GM18870 (cell line): ENCODE results near the gene NOP14.
"Not testable (repeated sequence)": the region's sequence is repeated elsewhere in the genome, so short reads cannot be mapped to it uniquely, and the experiment has no call there.

ENCODE experiments used
- ATAC-seq: cut with Tn5 transposase; IDR thresholded peaks from one replicate; pipeline ENCODE4 v1.9.1; 2021; ENCODE audit warnings: moderate library complexity; ENCODE audit not compliant: unreplicated experiment

Gene NOP14

GRCh38 chr4:2932951-2933565 is 30.1 kb downstream of the NOP14 start:
- ATAC-seq = no peak

DNA sequence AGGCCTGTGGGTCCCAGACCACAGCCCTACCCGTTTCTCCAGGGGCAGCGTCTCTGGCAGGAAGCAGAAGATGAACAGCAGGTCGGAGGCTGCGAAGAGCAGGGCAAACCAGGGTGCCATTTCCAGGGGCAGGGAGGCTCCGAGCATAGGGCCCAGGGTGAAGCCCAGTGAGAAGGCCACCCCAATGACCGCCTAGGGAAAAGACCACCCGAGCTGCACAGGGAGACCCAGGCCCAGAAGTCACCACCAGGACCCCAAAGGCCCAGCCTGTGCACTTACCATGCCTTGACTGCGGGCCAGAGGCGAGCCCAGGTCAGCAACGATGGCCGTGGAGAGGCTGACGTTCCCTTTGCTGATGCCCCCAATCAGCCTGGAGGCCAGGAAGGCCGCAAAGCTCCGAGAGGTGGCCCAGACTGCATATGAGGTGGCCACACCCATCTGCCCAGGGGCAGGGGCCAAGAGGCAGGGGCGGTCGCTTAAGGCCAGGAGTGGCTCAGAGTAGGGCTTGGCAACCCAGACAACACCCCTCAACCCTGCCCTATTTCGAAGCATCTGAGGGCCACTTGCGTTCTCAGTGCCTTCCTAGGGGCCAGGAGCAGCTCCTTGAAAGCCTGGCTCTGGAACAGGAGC is 30.8 kb downstream of the NOP14 start:
- no peak for ATAC-seq

DNA sequence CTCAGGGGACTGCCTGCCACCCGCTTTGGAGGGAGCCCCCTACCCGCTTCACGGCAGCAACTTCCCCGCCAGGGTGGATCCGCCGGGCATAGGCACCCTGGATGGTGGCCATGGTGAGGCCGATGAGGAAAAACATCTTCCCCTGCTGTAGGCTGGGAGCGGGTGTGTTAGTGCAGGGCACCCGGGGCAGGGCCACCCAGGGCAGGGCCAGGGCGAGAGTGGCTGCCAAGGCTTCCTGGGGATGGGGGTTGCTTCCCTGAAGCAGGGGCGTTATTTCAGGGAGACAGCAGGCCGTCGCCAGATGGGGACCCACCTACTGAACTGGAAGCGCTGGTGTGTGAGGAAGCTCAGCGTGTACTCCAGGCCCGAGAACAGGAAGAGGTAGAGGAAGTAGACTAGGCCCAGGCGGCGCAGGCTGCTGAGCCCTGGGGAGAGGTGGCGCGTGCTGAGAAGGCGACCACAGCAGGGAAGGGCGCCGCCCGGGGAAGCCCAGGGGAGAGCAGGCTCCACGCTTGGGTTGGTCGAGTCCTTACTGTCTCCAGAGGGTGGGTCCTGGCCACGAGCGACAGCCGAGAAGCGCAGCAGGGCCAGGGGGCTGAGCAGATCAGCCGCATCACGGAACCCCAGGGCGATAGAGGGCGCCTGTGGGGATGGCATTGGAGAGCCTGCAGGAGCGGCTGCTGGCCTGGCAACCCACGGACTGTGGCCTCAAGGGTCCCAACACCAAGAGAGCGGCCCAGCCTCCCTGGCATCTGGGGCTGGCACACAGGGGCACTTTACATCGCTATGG is 31.5 kb downstream of the NOP14 start:
- ATAC-seq = peak; percentile 31

DNA sequence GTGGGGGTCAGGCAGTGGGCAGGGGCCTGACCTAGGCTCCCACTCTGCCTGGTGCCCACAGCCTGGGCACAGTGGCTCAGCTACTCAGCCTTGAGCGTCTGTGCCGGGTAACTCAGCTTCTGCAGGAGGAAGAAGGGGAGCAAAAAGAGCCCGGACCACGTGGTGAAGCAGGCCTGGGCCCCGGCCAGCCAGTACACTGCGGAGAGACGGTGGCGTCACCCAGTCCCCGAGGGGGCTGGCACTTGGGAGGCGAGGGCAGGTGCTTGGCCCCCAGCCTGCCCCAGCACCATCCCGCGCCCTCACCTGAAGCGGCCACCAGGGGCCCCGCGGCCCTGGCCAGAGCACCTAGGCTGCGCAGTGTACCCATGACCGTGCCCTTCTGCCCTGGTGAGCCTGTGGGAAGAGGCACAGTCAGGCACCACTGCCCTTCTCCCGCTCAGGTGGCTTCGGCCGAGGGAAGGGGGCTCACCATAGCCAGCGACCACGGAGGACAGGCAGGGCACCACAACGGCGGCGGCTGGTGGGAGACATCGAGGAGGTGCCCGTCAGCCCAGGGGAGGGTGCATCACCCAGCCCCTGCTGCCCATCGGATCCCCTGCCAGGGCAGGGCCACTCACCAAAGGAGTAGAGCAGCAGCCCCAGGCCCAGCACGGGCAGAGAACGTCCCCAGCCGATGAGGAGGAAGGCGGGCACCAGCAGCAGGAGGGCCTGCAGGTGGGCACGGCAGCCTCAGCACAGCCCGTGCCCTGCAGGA is 32.3 kb downstream of the NOP14 start:
- no peak for ATAC-seq

DNA sequence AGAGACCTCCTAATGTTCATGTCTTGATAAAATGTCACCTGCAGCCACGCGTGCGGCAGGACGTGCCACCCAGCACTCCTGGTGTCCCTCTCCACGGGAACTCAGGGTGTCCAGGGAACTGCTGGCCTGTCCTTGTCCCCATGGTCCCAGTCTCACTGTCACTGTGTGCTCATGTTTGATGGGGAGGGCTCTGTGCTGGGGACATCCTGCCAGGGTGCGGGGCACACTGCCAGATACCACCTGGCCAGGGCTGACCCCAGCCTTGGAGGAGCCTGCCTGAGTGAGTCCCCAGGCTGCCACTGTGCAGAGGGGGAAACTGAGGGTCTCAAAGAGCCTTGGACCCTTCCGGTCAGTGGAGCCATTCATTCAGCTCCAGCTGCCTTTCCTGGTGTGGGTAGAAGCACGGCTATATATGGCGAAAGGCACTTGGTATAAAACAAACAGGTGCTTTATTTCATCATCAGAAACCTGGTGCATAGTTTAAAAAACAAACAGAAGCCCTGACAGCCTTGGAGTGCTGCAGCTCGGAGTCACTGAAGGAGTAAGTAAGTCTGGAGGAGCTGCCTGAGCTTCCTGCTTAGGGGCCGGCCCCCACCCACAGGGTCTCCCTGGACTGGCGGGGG is 33.0 kb downstream of the NOP14 start:
- no peak for ATAC-seq

- ATAC-seq = no peak
These were observed 33.7 kb downstream of the NOP14 start for GRCh38 chr4:2929469-2929868.

DNA sequence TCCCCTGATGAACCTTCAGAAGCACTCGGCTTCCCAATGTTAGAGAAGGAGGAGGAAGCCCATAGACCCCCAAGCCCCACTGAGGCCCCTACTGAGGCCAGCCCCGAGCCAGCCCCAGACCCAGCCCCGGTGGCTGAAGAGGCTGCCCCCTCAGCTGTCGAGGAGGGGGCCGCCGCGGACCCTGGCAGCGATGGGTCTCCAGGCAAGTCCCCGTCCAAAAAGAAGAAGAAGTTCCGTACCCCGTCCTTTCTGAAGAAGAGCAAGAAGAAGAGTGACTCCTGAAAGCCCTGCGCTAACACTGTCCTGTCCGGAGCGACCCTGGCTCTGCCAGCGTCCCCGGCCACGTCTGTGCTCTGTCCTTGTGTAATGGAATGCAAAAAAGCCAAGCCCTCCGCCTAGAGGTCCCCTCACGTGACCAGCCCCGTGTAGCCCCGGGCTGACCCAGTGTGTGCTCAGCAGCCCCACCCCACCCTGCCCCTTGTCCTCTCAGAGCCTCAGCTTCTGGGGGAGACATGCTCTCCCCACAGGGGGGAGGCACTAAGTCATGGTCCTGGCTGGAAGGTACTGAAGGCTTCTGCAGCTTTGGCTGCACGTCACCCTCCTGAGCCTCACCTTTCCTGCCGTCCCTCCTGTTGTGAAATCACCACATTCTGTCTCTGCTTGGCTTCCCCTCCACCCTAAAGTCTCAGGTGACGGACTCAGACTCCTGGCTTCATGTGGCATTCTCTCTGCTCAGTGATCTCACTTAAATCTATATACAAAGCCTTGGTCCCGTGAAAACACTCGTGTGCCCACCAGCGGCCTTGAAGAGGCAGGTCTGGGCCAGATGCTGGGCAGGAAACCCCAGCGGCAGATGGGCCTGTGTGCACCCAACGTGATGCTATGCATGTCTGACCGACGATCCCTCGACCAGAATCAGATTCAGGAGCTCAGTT is 34.7 kb downstream of the NOP14 start:
- ATAC-seq = no peak

DNA sequence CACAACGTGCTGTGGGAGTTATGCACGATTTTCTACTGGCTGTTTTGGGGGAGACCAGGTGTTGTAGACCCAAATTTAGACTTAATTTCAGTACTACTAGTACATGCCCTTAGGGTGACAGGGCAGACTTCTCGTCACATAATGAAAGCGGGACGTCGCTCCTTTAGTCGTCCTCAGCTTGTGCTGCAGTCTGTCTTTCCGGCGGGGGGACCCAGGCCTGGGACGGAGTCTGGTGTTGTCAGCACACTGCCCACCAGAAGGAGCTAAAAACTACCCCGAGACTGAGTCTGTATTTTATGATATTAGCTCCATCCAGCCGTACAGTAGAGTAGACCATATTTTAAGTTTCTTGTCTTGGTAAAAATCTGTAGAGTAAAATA is 35.5 kb downstream of the NOP14 start:
- ATAC-seq = no peak

DNA sequence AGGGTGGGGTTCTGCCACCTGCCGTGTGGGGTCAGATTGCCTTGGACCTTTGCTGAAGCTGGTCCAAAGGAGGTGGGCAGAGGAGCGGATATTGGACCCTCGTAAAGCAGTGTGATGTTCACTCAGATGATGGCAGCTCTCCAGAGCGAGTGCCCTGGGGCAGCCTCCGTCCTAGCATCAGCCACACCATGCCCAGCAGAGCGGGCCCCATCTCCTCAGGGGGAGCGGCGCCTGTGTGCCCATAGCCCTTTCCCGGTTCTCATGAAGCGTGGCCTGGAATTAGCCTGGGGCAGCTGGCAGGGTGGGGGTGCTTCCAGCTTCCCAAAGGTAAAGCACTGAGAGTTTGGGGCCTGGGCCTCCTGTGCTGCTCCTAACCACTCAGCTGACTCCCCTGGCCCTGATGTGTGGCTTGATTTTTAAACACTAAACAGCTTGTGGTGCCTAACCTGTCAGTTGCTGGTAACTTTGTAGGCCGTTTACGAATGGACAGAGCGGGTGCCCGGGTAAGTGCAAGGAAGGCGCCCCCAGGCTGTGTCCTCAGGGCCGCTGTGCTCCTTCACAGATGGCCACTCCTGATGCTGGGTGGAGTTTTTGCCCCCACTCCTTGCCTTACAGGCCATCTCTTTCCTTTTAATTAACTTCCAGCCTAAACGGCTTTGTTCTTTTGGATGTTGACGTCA is 36.0 kb downstream of the NOP14 start:
- no peak for ATAC-seq

DNA sequence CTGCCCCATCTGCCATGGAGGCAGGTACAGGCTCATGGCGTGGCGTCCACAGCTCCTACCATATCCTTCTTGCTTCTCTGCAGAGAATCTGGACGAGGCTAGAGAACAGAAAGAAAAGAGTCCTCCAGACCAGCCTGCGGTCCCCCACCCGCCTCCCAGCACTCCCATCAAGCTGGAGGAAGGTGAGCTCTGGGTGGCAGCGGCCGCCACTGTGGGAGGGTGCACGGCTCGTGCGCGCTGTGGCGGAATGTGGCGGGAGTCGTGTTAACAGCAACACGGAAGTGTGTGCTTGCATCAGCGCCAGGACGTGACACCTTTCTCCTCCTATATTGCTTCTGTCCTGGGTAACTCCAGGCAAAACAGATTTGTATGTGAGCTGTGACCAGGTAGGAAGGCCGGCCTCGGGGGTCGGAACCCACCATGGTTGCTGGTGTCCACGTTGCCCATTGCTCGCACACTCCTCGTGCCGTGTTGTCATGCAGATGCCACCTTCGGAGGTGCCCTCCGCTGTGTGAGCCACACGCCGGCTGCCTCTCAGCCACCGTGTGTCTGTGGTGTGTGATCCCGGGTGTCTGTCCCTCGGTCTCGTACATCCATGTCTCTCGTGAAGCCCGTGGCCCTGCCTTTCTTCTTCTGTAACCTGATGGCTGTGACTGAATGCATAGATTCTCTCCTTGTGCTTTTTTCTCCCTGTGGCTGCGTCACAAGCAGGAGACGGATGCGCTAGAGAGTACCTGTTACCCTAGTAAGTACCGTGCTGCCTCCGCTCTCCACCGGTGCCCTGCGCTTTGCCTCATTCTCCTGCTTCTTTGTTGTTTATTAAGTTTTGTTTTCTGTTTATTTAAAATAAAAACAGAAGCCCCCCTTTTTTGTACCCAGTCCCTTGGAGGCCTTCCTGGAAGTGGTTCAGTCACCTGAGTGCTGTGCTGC is 37.0 kb downstream of the NOP14 start:
- ATAC-seq = no peak

- no peak for ATAC-seq
These were observed 37.7 kb downstream of the NOP14 start for GRCh38 chr4:2925496-2925895.

GRCh38 chr4:2924765-2925301 is 38.4 kb downstream of the NOP14 start:
- ATAC-seq = no peak

DNA sequence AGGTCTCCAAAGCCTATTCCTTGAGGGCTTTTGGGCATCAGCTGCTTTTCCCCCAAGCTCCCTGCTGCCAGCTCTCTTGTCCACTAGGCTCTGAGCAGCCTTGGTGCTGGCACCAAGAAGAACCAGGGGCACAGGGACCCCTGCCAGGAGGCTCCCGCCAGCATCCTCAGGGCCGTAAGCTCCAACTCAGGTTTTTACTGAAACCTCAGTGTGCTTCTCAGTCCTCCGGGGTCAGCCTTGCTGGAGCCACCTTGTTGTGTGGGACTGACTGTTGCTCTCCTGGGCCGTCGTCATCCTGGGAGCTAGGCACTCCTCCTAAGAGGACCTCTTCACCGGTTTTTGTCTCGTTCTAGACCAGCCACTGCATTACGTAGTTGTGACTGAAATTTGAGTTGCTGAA is 38.9 kb downstream of the NOP14 start:
- ATAC-seq = no peak

DNA sequence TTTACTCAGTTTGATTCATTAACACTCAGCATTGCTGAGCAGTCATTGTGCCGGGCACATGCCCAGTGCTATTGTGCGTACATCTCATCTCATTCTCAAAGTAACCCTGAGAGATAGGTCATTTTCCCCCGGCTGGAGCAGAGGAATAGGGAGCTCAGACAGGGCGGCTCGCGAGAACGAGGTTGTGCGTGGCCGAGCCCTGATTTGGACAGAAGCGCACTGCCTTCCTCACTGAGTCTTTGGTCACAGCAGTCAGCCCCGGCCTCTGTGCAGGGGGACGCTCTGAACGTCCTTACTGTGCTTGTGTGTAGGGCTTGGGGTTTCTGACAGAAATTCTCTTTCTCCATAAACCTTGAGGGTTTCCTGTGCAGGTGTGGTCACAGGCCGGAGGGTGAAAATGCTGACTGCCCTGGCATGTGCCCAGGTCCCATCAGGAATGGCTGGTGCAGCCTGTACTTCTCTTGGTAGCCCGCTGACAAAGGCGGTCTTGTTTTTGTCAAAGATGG is 39.5 kb downstream of the NOP14 start:
- no peak for ATAC-seq

DNA sequence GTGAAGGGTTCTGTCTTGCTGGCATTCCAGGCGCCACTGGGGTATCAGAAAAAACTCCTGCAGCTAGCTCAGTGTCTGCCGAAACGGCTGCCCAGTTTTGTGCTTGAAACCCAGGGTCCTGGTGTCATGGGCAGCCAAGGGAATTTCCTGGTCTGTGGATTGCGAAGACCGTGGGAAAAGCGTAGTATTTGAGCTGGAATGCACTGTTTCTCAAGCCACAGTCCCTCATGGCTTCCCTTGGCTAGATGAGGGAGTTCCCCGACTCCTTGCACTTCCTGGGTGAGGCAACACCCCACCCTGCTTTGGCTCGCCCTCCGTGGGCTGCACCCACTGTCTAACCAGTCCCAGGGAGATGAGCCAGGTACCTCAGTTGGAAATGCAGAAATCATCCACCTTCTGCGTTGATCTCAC is 40.1 kb downstream of the NOP14 start:
- ATAC-seq = no peak

DNA sequence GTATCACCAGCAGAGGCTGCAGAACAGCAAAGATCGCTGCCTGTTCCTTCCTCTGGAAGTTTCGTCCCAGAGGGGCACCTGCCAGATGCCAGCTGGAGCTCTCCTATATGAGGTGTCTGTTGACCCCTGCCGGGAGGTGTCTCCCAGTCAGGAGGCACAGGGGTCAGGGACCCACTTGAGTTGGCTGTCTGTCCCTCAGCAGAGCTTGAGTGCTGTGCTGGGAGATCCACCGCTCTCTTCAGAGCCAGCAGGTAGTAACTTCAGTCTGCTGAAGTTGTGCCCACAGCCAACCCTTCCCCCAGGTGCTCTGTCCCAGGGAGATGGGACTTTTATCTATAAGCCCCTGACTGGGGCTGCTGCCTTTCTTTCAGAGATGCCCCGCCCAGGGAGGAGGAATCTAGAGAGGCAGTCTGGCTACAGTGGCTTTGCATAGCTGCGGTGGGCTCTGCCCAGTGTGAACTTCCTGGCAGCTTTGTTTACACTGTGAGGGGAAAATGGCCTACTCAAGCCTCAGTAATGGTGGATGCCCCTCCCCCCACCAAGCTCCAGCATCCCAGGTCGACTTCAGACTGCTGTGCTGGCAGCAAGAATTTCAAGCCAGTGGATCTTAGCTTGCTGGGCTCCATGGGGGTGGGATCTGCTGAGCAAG is 40.6 kb downstream of the NOP14 start:
- ATAC-seq = not testable (repeated sequence)

- not testable (repeated sequence) for ATAC-seq
These were observed 44.5 kb downstream of the NOP14 start for GRCh38 chr4:2918714-2919113.
